H9 (cell line): ENCODE results near the gene TRHDE. TPM values are rescaled to one million over a fixed set of nuclear protein-coding genes. Genes with fewer than 3 reads are reported as not detected.

ENCODE experiments used
- DNase-seq: peaks from one replicate; pipeline ENCODE4 v3.0.0-alpha.2; 2017
- H2AFZ ChIP-seq: one replicate; pipeline ENCODE4 v1.6.1; 2013; ENCODE audit warnings: mild to moderate bottlenecking, low read length, control low read depth, moderate library complexity
- H2AK5ac ChIP-seq: 2 replicates; pipeline ENCODE4 v1.6.1; 2013; ENCODE audit warnings: low read length, control low read depth, mixed read lengths; ENCODE audit not compliant: insufficient read length
- H2BK120ac ChIP-seq: one replicate; pipeline ENCODE4 v1.6.1; 2013; ENCODE audit warnings: low read depth, mild to moderate bottlenecking, low read length, control low read depth, inconsistent platforms; ENCODE audit not compliant: poor library complexity, severe bottlenecking
- H2BK12ac ChIP-seq: 2 replicates; pipeline ENCODE4 v1.6.1; 2013; ENCODE audit warnings: low read length, control low read depth, mixed read lengths, low read depth; ENCODE audit not compliant: insufficient read length
- H2BK15ac ChIP-seq: 2 replicates; pipeline ENCODE4 v1.6.1; 2013; ENCODE audit warnings: low read depth, low read length, control low read depth
- H2BK20ac ChIP-seq: one replicate; pipeline ENCODE4 v1.6.1; 2013; ENCODE audit warnings: low read depth, mild to moderate bottlenecking, low read length, control low read depth, inconsistent platforms; ENCODE audit not compliant: poor library complexity, severe bottlenecking
- H2BK5ac ChIP-seq: 2 replicates; pipeline ENCODE4 v1.6.1; 2013; ENCODE audit warnings: low read length, control low read depth, mixed read lengths; ENCODE audit not compliant: insufficient read length
- H3K14ac ChIP-seq: 2 replicates; pipeline ENCODE4 v1.6.1; 2013; ENCODE audit warnings: low read length, control low read depth; ENCODE audit not compliant: insufficient read depth
- H3K18ac ChIP-seq: 2 replicates; pipeline ENCODE4 v1.6.1; 2013; ENCODE audit warnings: low read depth, mild to moderate bottlenecking, mixed read lengths, low read length, control low read depth; ENCODE audit not compliant: insufficient read length
- H3K23ac ChIP-seq: 2 replicates; pipeline ENCODE4 v1.6.1; 2013; ENCODE audit warnings: low read length, control low read depth, mixed read lengths, low read depth; ENCODE audit not compliant: insufficient read length
- H3K23me2 ChIP-seq: 2 replicates; pipeline ENCODE4 v1.6.1; 2013; ENCODE audit warnings: low read depth, mild to moderate bottlenecking, mixed read lengths, low read length, control low read depth; ENCODE audit not compliant: insufficient read length, poor library complexity, severe bottlenecking
- H3K27ac ChIP-seq: 2 replicates; pipeline ENCODE4 v1.5.1; 2013; ENCODE audit warnings: low read length, control low read depth, mixed read lengths, low read depth; ENCODE audit not compliant: insufficient read length
- H3K27me3 ChIP-seq: 2 replicates; pipeline ENCODE4 v1.6.1; 2013; ENCODE audit warnings: low read length, control low read depth, inconsistent platforms; ENCODE audit not compliant: insufficient read depth
- H3K4ac ChIP-seq: 2 replicates; pipeline ENCODE4 v1.6.1; 2013; ENCODE audit warnings: low read depth, mild to moderate bottlenecking, control low read depth, inconsistent platforms, low read length, moderate library complexity
- H3K4me1 ChIP-seq: 2 replicates; pipeline ENCODE4 v1.6.1; 2013; ENCODE audit warnings: low read length, control low read depth, inconsistent platforms; ENCODE audit not compliant: insufficient read depth
- H3K4me2 ChIP-seq: 2 replicates; pipeline ENCODE4 v1.6.1; 2013; ENCODE audit warnings: low read length, control low read depth, mixed read lengths; ENCODE audit not compliant: insufficient read length, insufficient read depth
- H3K56ac ChIP-seq: 2 replicates; pipeline ENCODE4 v1.6.1; 2013; ENCODE audit warnings: low read depth, mild to moderate bottlenecking, mixed read lengths, low read length, control low read depth; ENCODE audit not compliant: insufficient read length
- H3K79me1 ChIP-seq: 2 replicates; pipeline ENCODE4 v1.6.1; 2013; ENCODE audit warnings: low read depth, mild to moderate bottlenecking, moderate library complexity, low read length, control low read depth, inconsistent platforms; ENCODE audit not compliant: insufficient read depth, poor library complexity, severe bottlenecking
- H3K79me2 ChIP-seq: 2 replicates; pipeline ENCODE4 v1.6.1; 2013; ENCODE audit warnings: low read length, control low read depth, inconsistent platforms; ENCODE audit not compliant: insufficient read depth
- H3K9ac ChIP-seq: 2 replicates; pipeline ENCODE4 v1.6.1; 2013; ENCODE audit warnings: low read length, control low read depth, mixed read lengths; ENCODE audit not compliant: insufficient read length; ENCODE audit errors: extremely low read depth
- H3K9me3 ChIP-seq: one replicate; pipeline ENCODE4 v1.6.1; 2013; ENCODE audit warnings: low read depth, low read length, inconsistent platforms; ENCODE audit not compliant: control insufficient read depth
- H3T11ph ChIP-seq: one replicate; pipeline ENCODE4 v1.6.1; 2013; ENCODE audit warnings: mild to moderate bottlenecking, low read length, control low read depth, inconsistent platforms
- H4K20me1 ChIP-seq: one replicate; pipeline ENCODE4 v1.6.1; 2013; ENCODE audit not compliant: control insufficient read depth, insufficient read length, insufficient read depth
- H4K5ac ChIP-seq: 2 replicates; pipeline ENCODE4 v1.6.1; 2013; ENCODE audit warnings: low read depth, mild to moderate bottlenecking, mixed read lengths, low read length, control low read depth; ENCODE audit not compliant: insufficient read length
- H4K8ac ChIP-seq: replicated peaks from 2 replicates; pipeline ENCODE4 v1.6.1; 2013; ENCODE audit warnings: low read length, control low read depth, mixed read lengths, low read depth; ENCODE audit not compliant: insufficient read length
- H4K91ac ChIP-seq: 2 replicates; pipeline ENCODE4 v1.6.1; 2013; ENCODE audit warnings: low read depth, mild to moderate bottlenecking, moderate library complexity, mixed read lengths, low read length, control low read depth; ENCODE audit not compliant: insufficient read length
- H3K27ac Mint-ChIP-seq, 3 experiments: 2 replicates in 2 of 3; 3 replicates in 1 of 3; pipeline ENCODE4 v1.8.0; 2020 to 2021; ENCODE audit warnings: mixed read lengths in 3 of 3, mild to moderate bottlenecking in 1 of 3, moderate library complexity in 1 of 3
- H3K27me3 Mint-ChIP-seq: 2 replicates; pipeline ENCODE4 v1.8.0; 2021; ENCODE audit warnings: low read depth, mild to moderate bottlenecking, moderate library complexity, mixed read lengths
- H3K36me3 Mint-ChIP-seq, 3 experiments: 2 replicates in 2 of 3; 3 replicates in 1 of 3; pipeline ENCODE4 v1.8.0; 2020 to 2021; ENCODE audit warnings: low read depth in 3 of 3, mixed read lengths in 3 of 3; ENCODE audit not compliant: insufficient read depth in 1 of 3
- H3K4me1 Mint-ChIP-seq, 2 experiments: 2 replicates each; pipeline ENCODE4 v1.8.0; 2020; ENCODE audit warnings: mixed read lengths in 2 of 2
- H3K4me3 Mint-ChIP-seq, 2 experiments: 2 replicates in 1 of 2; 3 replicates in 1 of 2; pipeline ENCODE4 v1.8.0; 2020 to 2021; ENCODE audit warnings: mild to moderate bottlenecking in 2 of 2, mixed read lengths in 2 of 2, moderate library complexity in 1 of 2
- H3K9me3 Mint-ChIP-seq, 2 experiments: 2 replicates in 1 of 2; 3 replicates in 1 of 2; pipeline ENCODE4 v1.8.0; 2020; ENCODE audit warnings: mild to moderate bottlenecking in 2 of 2, mixed read lengths in 2 of 2, moderate library complexity in 1 of 2
- CTCF ChIP-seq: fragments of 200-600 bp; sonication (generic); conservative IDR thresholded peaks from 3 replicates; pipeline ENCODE4 v1.8.0; 2021; ENCODE audit warnings: antibody characterized with exemption, mild to moderate bottlenecking
- WGBS: extraction: QIAGEN DNeasy Blood & Tissue Kit; methylation state at CpG from one replicate; pipeline ENCODE4 v1.1.7; 2013; ENCODE audit warnings: missing lambda C conversion rate, low lambda C conversion rate, mixed read lengths; ENCODE audit not compliant: insufficient read length; ENCODE audit errors: extremely low coverage; 5-methylcytosine and 5-hydroxymethylcytosine counted together
- total RNA-seq: library from RNA; stranded (reverse); gene quantifications from 2 replicates; pipeline ENCODE4 v1.2.1, GENCODE V29; 2021

TRHDE gene
- total RNA-seq, 1 experiment from 2014 or later = 1.0 TPM

DNA sequence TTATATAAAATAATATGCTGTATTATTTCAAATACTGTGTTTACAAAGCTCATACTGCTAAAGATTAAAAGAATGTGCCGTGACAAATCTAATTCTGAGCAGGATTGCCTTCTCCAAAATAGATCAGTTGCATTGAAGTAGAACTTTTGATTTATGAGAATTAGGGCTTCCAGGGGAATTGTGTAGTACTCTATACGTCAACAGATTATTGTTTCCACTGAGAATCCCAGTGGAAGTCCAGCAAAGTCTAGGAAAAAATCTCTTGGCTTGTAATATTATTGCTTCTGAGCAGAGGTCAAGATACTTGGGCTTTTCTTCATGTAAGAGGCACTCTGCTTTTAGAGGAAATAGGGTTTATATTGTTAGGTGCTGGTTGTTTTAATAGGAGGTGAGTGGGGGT, 133.9 kb downstream of the TRHDE start:
- Histone ChIP-seq H2BK120ac (no peak overlapping the region), H3K23ac (no peak overlapping the region), H3K27me3 (no peaks in the 10 kb centered on the region), H3K4ac (no peak overlapping the region), H3K18ac (no peak overlapping the region), H3K27ac (no peak overlapping the region), H3K4me1 (no peaks in the 10 kb centered on the region), H3K9me3 (no peaks in the 10 kb centered on the region), H3T11ph (no peak overlapping the region), H4K5ac (no peak overlapping the region), H3K4me2 (no peak overlapping the region), H4K20me1 (no peaks in the 10 kb centered on the region), H2AK5ac (no peak overlapping the region), H3K23me2 (no peaks in the 10 kb centered on the region), H2BK20ac (no peak overlapping the region), H4K8ac (no peak overlapping the region), H3K56ac (no peak overlapping the region), H2BK12ac (no peak overlapping the region), H3K79me1 (no peaks in the 10 kb centered on the region), H2BK5ac (no peak overlapping the region), H2BK15ac (no peak overlapping the region), H2AFZ (no peak overlapping the region), H3K79me2 (no peaks in the 10 kb centered on the region), H4K91ac (no peak overlapping the region), H3K14ac (no peak overlapping the region), H3K9ac (no peak overlapping the region)
- no peaks in the 10 kb centered on the region for H3K27me3 Mint-ChIP-seq
- no peak overlapping the region for H3K4me3 Mint-ChIP-seq
- H3K4me1 Mint-ChIP-seq = no peaks in the 10 kb centered on the region
- no peaks in the 10 kb centered on the region for H3K36me3 Mint-ChIP-seq
- H3K27ac Mint-ChIP-seq = peak overlapping the region in 1 of 3 experiments; percentile 3; a peak in 1 of 7 replicates
- DNase-seq = no peak
- no peak for TF ChIP-seq CTCF
- no CpG with 5 or more reads among the region's 2 CpGs for WGBS
- H3K9me3 Mint-ChIP-seq = no peaks in the 10 kb centered on the region
